AG09309 (cell line): Measurements from ENCODE around the gene LARGE1.

Experiments used
- DNase-seq: peaks from one replicate; pipeline ENCODE4 v3.0.0-alpha.2; 2010; ENCODE audit warnings: low read depth
- H3K4me3 ChIP-seq: 2 replicates; pipeline ENCODE4 v1.5.1; 2011; ENCODE audit warnings: mild to moderate bottlenecking, low read depth, low read length, moderate library complexity; ENCODE audit not compliant: control insufficient read depth
- TF ChIP-seq, protein P1 (sequence below): IDR thresholded peaks from 2 replicates; pipeline ENCODE4 v1.5.1; 2011; ENCODE audit warnings: mild to moderate bottlenecking, low read depth, low read length, inconsistent platforms; ENCODE audit not compliant: insufficient read depth, control insufficient read depth; ENCODE audit errors: missing control alignments

LARGE1 gene

DNA sequence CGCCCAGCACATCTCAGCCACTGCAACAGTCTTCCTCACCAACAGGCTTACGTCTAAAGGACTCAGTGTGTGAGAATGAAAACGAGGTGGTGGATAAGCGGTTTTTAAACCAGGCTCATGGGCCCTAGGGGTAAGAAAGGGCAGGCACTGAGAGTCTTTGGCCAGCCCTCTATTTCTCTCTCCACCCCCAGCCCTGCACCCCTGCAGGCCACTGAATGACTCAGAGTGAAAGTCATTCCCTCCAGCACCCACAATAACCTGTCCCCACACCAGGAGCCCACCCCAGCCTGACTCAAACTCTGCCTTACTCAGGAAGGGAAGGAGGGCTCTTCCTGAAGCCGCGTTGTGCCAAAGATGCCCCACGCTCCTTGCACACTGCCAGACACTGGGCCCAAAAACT lies 72.0 kb downstream of the LARGE1 start:
- no peak overlapping the region for H3K4me3 ChIP-seq
- TF ChIP-seq, protein P1, sequence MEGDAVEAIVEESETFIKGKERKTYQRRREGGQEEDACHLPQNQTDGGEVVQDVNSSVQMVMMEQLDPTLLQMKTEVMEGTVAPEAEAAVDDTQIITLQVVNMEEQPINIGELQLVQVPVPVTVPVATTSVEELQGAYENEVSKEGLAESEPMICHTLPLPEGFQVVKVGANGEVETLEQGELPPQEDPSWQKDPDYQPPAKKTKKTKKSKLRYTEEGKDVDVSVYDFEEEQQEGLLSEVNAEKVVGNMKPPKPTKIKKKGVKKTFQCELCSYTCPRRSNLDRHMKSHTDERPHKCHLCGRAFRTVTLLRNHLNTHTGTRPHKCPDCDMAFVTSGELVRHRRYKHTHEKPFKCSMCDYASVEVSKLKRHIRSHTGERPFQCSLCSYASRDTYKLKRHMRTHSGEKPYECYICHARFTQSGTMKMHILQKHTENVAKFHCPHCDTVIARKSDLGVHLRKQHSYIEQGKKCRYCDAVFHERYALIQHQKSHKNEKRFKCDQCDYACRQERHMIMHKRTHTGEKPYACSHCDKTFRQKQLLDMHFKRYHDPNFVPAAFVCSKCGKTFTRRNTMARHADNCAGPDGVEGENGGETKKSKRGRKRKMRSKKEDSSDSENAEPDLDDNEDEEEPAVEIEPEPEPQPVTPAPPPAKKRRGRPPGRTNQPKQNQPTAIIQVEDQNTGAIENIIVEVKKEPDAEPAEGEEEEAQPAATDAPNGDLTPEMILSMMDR, result no peak
- DNase-seq, result no peak

DNA sequence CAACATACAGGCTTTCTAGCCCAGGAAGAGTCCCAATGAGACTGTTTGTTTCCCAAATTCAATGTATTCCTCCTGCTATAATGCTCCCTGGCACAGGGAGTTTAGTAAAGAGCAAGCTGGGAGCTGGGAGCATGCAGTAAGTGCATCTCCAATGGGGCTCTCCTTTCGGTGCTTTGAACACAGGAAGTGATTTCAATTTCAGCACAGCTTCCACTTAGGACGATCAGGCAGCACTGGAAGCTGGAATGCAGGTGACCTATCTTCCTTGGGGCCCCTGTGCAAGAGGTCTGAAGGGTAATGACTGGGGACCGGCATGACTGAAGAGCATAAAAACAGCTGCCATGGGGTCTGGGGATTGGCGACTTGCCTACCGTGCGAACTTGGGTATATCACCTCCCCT lies 76.0 kb downstream of the LARGE1 start:
- TF ChIP-seq, protein P1, result no peak
- H3K4me3 ChIP-seq, result no peak overlapping the region
- no peak for DNase-seq

DNA sequence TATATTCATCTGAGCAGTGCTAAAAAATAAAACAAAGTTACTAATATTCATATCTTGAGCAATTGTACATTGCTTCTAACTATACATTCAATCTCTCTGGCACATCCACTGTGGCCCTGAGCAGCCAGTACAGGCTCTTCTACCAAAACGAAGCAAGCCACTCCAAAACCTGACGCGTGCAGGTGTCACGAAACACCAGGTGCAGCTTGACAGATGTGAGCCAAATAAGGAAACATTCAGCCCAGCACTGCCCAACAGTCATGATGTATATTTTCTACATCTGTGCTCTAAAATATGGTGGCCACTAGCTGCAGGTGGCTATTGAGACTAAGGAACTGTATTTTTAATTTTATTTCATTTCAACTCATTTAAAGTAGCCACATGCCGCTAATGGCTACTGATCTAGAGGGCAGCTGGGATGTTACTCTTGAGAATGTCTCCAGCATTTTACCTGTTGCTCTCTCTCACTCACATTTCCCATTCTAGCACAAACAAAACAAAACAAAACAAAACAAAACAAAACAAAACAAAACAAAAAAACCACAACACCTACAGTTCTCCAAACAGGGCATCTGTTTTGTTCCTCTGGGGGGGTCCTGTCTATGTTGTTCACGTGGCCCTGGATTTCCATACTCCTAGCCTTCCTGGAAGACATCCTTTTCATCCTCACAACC lies 77.7 kb downstream of the LARGE1 start:
- no peak for DNase-seq
- H3K4me3 ChIP-seq, result no peak overlapping the region
- TF ChIP-seq, protein P1, result no peak

DNA sequence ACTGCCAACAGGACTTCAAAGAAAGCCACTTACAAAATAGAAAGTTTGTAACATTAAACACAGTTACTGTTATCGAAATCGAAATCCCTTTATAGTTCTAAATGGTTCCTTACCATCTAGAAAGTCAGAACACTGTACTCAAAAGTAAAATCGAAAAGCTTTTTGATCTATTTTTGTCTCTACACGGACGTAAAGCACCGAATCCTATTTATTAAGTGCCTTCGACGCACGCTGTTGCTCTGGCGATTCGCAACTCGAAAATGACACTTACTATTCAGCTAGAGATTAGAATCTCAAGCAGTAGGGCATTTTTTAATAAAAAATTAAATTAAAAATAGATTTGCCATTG lies 78.3 kb downstream of the LARGE1 start:
- no peak for DNase-seq
- no peak overlapping the region for H3K4me3 ChIP-seq
- TF ChIP-seq, protein P1, result no peak

DNA sequence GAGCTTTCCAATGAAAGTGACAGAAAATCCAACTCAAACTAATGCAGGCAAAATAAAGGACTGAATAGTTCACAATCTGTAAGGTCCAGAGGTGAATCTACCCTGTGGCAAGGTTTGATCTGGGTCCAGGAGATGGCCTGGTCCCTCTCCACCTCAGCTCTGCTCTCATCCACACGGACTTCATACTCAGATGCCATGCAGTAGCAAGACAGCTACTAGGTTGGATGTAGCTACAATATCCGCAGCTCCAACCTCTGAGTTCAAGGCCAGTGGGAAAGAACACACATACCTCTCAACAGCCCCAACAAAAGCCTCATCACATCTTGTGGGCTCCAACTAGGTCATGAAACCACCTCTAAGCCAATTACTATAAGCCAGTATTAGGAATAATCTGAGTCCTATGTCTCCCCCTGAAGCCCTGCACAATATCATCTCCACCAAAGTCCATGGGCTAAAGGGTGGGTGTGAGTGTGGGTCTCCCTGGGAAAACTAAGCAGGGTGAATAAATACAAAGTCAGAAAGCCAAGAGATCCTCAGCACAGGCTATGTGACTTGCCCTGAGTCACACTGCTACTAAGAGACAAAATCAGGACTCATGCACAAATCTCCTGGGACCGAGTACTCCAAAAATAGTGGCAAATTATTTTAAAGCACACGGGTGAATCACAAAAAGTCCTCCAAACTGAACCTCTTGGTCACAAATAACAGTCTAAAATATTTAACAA lies 78.8 kb downstream of the LARGE1 start:
- DNase-seq, result no peak

DNA sequence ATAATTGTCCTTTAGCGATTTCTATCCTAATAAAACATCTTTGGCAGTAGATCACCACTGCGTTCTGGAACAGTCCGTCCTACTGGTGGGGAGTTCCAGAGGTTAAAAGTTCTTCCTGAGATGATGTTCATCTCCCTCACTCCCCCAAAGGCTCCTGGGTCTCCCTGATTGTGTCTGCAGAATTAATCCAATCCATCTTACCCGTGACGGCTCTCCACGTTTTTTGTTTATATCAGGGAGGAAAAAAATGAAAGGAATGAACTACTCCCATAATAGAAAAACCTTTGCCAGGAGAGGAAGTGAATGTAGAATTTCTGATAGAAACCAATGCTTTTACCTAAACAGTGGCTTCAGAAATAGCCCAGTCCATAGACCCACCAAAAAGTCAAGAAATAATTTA lies 81.6 kb downstream of the LARGE1 start:
- no peak for DNase-seq
- TF ChIP-seq, protein P1, result no peak
- H3K4me3 ChIP-seq, result no peak overlapping the region

More for the DNA sequence above, 78.8 kb downstream of the LARGE1 start:
- H3K4me3 ChIP-seq, result no peak overlapping the region
- TF ChIP-seq, protein P1, result no peak
